WERI-Rb-1 (cell line): Measurements from ENCODE around the gene C6orf89.
"Not testable (repeated sequence)": the region's sequence is repeated elsewhere in the genome, so short reads cannot be mapped to it uniquely, and the experiment has no call there.

ENCODE experiments used
- DNase-seq: peaks from one replicate; pipeline ENCODE4 v3.0.0-alpha.2; 2020
- H3K27ac ChIP-seq: fragments of 250-450 bp; sonication (Bioruptor Pico); 2 replicates; pipeline ENCODE4 v1.5.1; 2020; ENCODE audit warnings: mild to moderate bottlenecking, moderate library complexity
- H3K27me3 ChIP-seq: fragments of 250-450 bp; sonication (Bioruptor Pico); 2 replicates; pipeline ENCODE4 v1.5.1; 2021; ENCODE audit warnings: mild to moderate bottlenecking, low read depth, moderate library complexity; ENCODE audit not compliant: insufficient read depth, severe bottlenecking
- H3K36me3 ChIP-seq: fragments of 250-450 bp; sonication (Bioruptor Pico); 2 replicates; pipeline ENCODE4 v1.5.1; 2020; ENCODE audit warnings: mild to moderate bottlenecking, moderate library complexity
- H3K4me3 ChIP-seq: 2 replicates; pipeline ENCODE4 v1.5.1; 2011; ENCODE audit warnings: low read depth, mild to moderate bottlenecking, control low read depth, low read length
- H3K9me3 ChIP-seq: fragments of 250-450 bp; sonication (Bioruptor Pico); 2 replicates; pipeline ENCODE4 v1.5.1; 2021; ENCODE audit warnings: mild to moderate bottlenecking, moderate library complexity; ENCODE audit not compliant: severe bottlenecking
- CTCF ChIP-seq: IDR thresholded peaks from 2 replicates; pipeline ENCODE4 v1.5.1; 2011; ENCODE audit warnings: low read depth, mild to moderate bottlenecking, control low read depth, inconsistent platforms, low read length

C6orf89 gene

GRCh38 chr6:36945301-36945700 lies 59.5 kb downstream of the C6orf89 start:
- Histone ChIP-seq H3K27ac (no peak overlapping the region), H3K9me3 (peaks cover 3% of the 10 kb centered on the region), H3K4me3 (no peak overlapping the region), H3K36me3 (no peaks in the 10 kb centered on the region), H3K27me3 (no peaks in the 10 kb centered on the region)
- no peak for TF ChIP-seq CTCF
- DNase-seq = no peak

GRCh38 chr6:36946526-36946925 lies 60.8 kb downstream of the C6orf89 start:
- no peak overlapping the region for H3K4me3 ChIP-seq
- no peak for TF ChIP-seq CTCF
- no peaks in the 10 kb centered on the region for H3K9me3 ChIP-seq
- no peaks in the 10 kb centered on the region for H3K27me3 ChIP-seq
- no peaks in the 10 kb centered on the region for H3K36me3 ChIP-seq
- no peak overlapping the region for H3K27ac ChIP-seq
- no peak for DNase-seq

DNA sequence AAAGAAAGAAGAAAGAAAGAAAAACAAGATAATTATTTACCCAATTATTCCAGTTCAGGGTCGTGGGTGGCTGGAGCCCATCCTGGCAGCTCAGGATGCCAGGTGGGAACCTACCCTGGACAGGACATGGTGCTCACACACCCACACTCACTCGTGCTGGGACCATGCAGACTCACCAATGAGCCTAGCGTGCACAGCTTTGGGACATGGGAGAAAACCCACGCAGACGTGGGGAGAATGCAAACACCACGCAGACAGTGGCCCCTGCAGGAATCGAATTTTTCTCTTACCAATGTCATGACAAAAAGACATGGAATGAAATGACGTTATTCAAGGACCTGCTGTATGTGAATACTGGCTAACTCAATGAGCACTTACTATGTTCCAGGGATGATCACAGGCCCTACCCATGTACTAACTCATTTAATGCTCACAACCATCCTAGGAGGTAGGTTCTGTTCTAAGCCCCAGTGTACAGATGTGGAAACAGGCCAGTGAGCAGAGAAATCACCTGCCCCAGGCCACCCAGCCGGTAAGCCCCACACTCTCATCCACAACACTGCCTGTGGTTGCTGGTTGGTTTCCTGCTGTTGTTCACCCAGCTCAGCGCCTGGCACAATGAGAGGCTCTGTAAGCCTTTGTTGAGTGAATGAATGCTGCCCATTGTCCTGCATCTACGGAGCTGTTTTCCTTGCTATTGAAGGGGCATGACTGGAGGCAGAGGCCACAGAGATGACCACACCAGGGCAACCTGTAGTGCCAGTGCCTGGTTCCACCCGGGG lies 62.0 kb downstream of the C6orf89 start:
- Histone ChIP-seq H3K27me3 (no peaks in the 10 kb centered on the region), H3K27ac (no peak overlapping the region), H3K4me3 (no peak overlapping the region), H3K9me3 (no peaks in the 10 kb centered on the region), H3K36me3 (no peaks in the 10 kb centered on the region)
- DNase-seq = no peak
- TF ChIP-seq CTCF = no peak

- not testable (repeated sequence) for H3K4me3 ChIP-seq, H3K27ac ChIP-seq, H3K36me3 ChIP-seq, H3K9me3 ChIP-seq, H3K27me3 ChIP-seq, DNase-seq
Measured at GRCh38 chr6:36949076-36949475, 63.3 kb downstream of the C6orf89 start.

GRCh38 chr6:36949636-36950035 lies 63.9 kb downstream of the C6orf89 start:
- H3K4me3 ChIP-seq = no peak overlapping the region
- DNase-seq = no peak
- no peaks in the 10 kb centered on the region for H3K36me3 ChIP-seq
- no peak overlapping the region for H3K27ac ChIP-seq
- no peaks in the 10 kb centered on the region for H3K9me3 ChIP-seq
- TF ChIP-seq CTCF = no peak
- no peaks in the 10 kb centered on the region for H3K27me3 ChIP-seq

GRCh38 chr6:36953931-36954261 lies 68.1 kb downstream of the C6orf89 start:
- TF ChIP-seq CTCF = no peak
- H3K4me3 ChIP-seq = no peak overlapping the region
- H3K9me3 ChIP-seq = no peaks in the 10 kb centered on the region
- DNase-seq = no peak
- no peak overlapping the region for H3K27ac ChIP-seq
- no peaks in the 10 kb centered on the region for H3K27me3 ChIP-seq
- no peaks in the 10 kb centered on the region for H3K36me3 ChIP-seq
